HG03354 (cell line): Measurements from ENCODE around the gene RAB8A.

Experiments
- ATAC-seq: cut with Tn5 transposase; IDR thresholded peaks from one replicate; pipeline ENCODE4 v1.9.1; 2021; ENCODE audit warnings: mild to moderate bottlenecking; ENCODE audit not compliant: unreplicated experiment, poor library complexity, severe bottlenecking

RAB8A gene

GRCh38 chr19:16135430-16136127 is 23.9 kb downstream of the RAB8A start:
- no peak for ATAC-seq

GRCh38 chr19:16136185-16136999 is 24.7 kb downstream of the RAB8A start:
- no peak for ATAC-seq

GRCh38 chr19:16139752-16140151 is 28.1 kb downstream of the RAB8A start:
- no peak for ATAC-seq

- ATAC-seq = peak; percentile 48
Measured at GRCh38 chr19:16141043-16141442, 29.4 kb downstream of the RAB8A start.

GRCh38 chr19:16142032-16142580 is 30.4 kb downstream of the RAB8A start:
- no peak for ATAC-seq

- ATAC-seq = peak; percentile 75
Measured at GRCh38 chr19:16143399-16144215, 31.9 kb downstream of the RAB8A start, which contains the start of gene HSH2D. TSS of gene HSH2D (plus strand) at chr19:16143685. CDS start at chr19:16148751, 5,066 bp downstream.

GRCh38 chr19:16144216-16144581 is 32.5 kb downstream of the RAB8A start:
- no peak for ATAC-seq

GRCh38 chr19:16146112-16146511 is 34.4 kb downstream of the RAB8A start:
- ATAC-seq = no peak

- ATAC-seq = no peak
Measured at GRCh38 chr19:16148443-16149229, 36.9 kb downstream of the RAB8A start.

- ATAC-seq = no peak
Measured at GRCh38 chr19:16153582-16154336, 42.1 kb downstream of the RAB8A start.

- no peak for ATAC-seq
Measured at GRCh38 chr19:16154557-16154956, 42.9 kb downstream of the RAB8A start.

- no peak for ATAC-seq
Measured at GRCh38 chr19:16155128-16155527, 43.4 kb downstream of the RAB8A start.

GRCh38 chr19:16156904-16157303 is 45.2 kb downstream of the RAB8A start:
- no peak for ATAC-seq

- ATAC-seq = no peak
Measured at GRCh38 chr19:16157601-16158000, 45.9 kb downstream of the RAB8A start.

- ATAC-seq = no peak
Measured at GRCh38 chr19:16159655-16160054, 48.0 kb downstream of the RAB8A start.

- ATAC-seq = no peak
Measured at GRCh38 chr19:16160445-16160942, 48.8 kb downstream of the RAB8A start.

- no peak for ATAC-seq
Measured at GRCh38 chr19:16160943-16161560, 49.4 kb downstream of the RAB8A start.

- no peak for ATAC-seq
Measured at GRCh38 chr19:16161840-16162239, 50.2 kb downstream of the RAB8A start.
